Dermis microvascular lymphatic vessel endothelial cell (primary cell): ENCODE data around the gene INKA2. TPM values are rescaled to one million over a fixed set of nuclear protein-coding genes. Genes with fewer than 3 reads are reported as not detected.

Source experiments
- DNase-seq, 2 donors: peaks; one replicate each; pipeline versions ENCODE4 v3.0.0 to v3.0.0-alpha.2; 2010; ENCODE audit warnings: low read depth in 2 of 2
- total RNA-seq: library from RNA; depleted of rRNA; stranded (reverse); fragments of >200 nt; gene quantifications from 2 replicates; pipeline ENCODE4 v1.2.1, GENCODE V29; 2014

The INKA2 gene
- total RNA-seq, 1 donor from 2014 or later: 5.3 TPM

- peak; percentile 74 to 83 for DNase-seq
Observed at GRCh38 chr1:111733183-111733991, 5.8 kb downstream of the INKA2 start.

GRCh38 chr1:111732718-111733117 lies 6.5 kb downstream of the INKA2 start:
- no peak for DNase-seq

- DNase-seq: no peak
Observed at GRCh38 chr1:111731956-111732355, 7.2 kb downstream of the INKA2 start.

- no peak for DNase-seq
Observed at GRCh38 chr1:111730706-111731105, 8.5 kb downstream of the INKA2 start.

- DNase-seq: no peak
Observed at GRCh38 chr1:111729946-111730681, 9.1 kb downstream of the INKA2 start.

- DNase-seq: no peak
Observed at GRCh38 chr1:111729271-111729921, 9.8 kb downstream of the INKA2 start.

- no peak for DNase-seq
Observed at GRCh38 chr1:111727056-111727455, 12.1 kb downstream of the INKA2 start.

- DNase-seq: no peak
Observed at GRCh38 chr1:111725192-111725591, 14.0 kb downstream of the INKA2 start.

- no peak for DNase-seq
Observed at GRCh38 chr1:111723871-111724270, 15.3 kb downstream of the INKA2 start.

- no peak for DNase-seq
Observed at GRCh38 chr1:111723091-111723806, 15.9 kb downstream of the INKA2 start.

- DNase-seq: no peak
Observed at GRCh38 chr1:111720977-111721786, 18.0 kb downstream of the INKA2 start.

- no peak for DNase-seq
Observed at GRCh38 chr1:111720274-111720976, 18.8 kb downstream of the INKA2 start.

GRCh38 chr1:111719674-111720132 lies 19.5 kb downstream of the INKA2 start:
- DNase-seq: peak; percentile 71 to 79

- DNase-seq: no peak
Observed at GRCh38 chr1:111719135-111719534, 20.1 kb downstream of the INKA2 start.

- no peak for DNase-seq
Observed at GRCh38 chr1:111717450-111717849, 21.7 kb downstream of the INKA2 start.

GRCh38 chr1:111716333-111716732 lies 22.9 kb downstream of the INKA2 start:
- no peak for DNase-seq

- DNase-seq: no peak
Observed at GRCh38 chr1:111709986-111710385, 29.2 kb downstream of the INKA2 start.

GRCh38 chr1:111707906-111708305 lies 31.3 kb downstream of the INKA2 start:
- no peak for DNase-seq

- DNase-seq: no peak
Observed at GRCh38 chr1:111706921-111707320, 32.3 kb downstream of the INKA2 start.

- no peak for DNase-seq
Observed at GRCh38 chr1:111705841-111706240, 33.4 kb downstream of the INKA2 start.
